ENCODE data around the gene SPEM3.

DNA sequence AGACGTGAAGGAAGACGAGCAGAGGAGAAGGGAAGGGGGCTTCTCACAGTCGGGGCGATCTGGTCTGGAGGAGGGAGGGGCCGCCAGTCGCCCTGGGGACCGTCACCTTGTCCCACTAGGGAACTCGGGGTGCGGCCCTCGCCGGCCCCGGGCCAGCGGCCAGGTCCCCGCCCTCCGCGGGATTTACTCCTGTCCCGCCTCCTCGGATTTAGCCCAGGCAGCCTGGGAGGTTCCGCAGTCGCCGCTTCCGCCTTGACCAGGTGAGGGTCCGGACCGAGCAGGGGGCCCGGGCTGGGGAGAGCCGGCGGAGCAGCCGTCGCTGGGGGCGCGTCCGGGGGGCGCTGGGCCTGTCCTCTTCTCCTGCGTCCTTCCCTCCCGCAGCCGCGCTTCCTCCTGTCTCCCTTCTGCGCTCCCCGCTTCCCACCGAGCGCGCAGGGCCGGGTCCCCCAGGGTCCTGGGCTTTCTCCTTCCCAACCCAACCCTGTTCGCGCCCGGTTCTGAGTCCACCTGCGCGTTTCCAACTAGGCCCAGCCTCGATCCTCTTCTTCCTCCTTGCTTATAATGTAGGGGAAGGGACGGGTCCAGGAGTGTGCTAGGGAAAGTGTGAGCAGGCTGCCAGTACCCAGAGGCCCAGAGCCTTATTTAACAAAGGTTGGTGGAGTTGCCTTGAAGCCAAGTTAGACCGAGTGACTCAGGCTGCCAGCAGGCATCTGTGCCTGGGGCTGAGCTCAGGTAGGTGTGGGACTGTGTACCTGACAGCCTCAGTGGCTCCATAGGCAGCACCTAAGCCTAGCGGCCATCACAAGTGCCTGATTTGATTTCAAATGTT, 47.6 kb upstream of the SPEM3 start, which contains the start of gene TNK1:
- TF ChIP-seq CTCF (IDR thresholded peaks at IDR 0.05) = no peak
- peak; percentile 91 for TF ChIP-seq POLR2A (IDR thresholded peaks at IDR 0.05)
- TF ChIP-seq POLR2AphosphoS5 (IDR thresholded peaks at IDR 0.05) = peak; percentile 69 to 94 (median 90)
- no peak for TF ChIP-seq EP300 (IDR thresholded peaks at IDR 0.05; ENCODE audit: low read depth)
